ENCODE measurements around the gene TULP4. TPM values are rescaled to one million over a fixed set of nuclear protein-coding genes. Genes with fewer than 3 reads are reported as not detected.

TULP4 gene
- total RNA-seq (2022; extraction: Qiagen RNA extraction): 4.3 to 7.7 TPM (median 5.9 TPM) in 5 replicates

GRCh38 chr6:158312165-158312564, at the start of gene TULP4:
TSS of gene TULP4 (plus strand) at chr6:158312465. CDS start at chr6:158314017, 1,552 bp downstream.

GRCh38 chr6:158559895-158560835, 247.9 kb downstream of the TULP4 start, which contains the start of gene TMEM181:
TSS of gene TMEM181 (plus strand) at chr6:158560091. CDS start at chr6:158560225, 134 bp downstream.

Other genes with a start within 250 kb of the TULP4 start
- gene SERAC1, start 144.2 kb upstream of the TULP4 start, total RNA-seq (2022; extraction: Qiagen RNA extraction): 2.5 to 3.5 TPM (median 3.2 TPM) in 5 replicates
- gene GTF2H5, start 144.1 kb upstream of the TULP4 start, total RNA-seq (2022; extraction: Qiagen RNA extraction): 8.3 to 20.0 TPM (median 17.0 TPM) in 5 replicates
- gene TMEM181, start 247.6 kb downstream of the TULP4 start, total RNA-seq (2022; extraction: Qiagen RNA extraction): 12.7 to 15.8 TPM (median 15.5 TPM) in 5 replicates